ENCODE measurements around the gene ZDHHC7. TPM values are rescaled to one million over a fixed set of nuclear protein-coding genes. Genes with fewer than 3 reads are reported as not detected.

Gene ZDHHC7
- polyA plus RNA-seq, 2 of the 4 experiments (the other 2 are of a cell fraction) = 42.3 to 58.0 TPM

DNA sequence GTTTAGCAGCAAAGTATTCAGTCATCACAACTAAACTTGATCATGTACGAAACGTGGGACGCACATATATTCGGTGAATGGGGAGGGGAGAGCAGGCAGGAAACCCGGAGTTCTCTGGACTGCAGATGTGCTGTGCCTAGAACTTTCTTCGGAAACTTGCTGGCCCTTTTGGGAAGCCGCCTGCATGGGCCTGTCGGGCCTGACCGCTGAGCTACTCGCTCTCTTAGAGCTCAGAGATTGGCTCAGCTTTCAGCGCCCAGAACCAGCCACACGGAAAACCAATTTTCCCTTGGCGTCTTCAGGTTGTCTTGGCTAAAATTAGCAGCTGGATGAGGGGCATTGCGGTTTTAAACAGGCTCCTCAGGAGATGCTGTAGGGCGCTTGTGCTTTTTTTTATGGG lies 38.1 kb downstream of the ZDHHC7 start (continued):
- TF ChIP-seq KDM5A (IDR thresholded peaks at IDR 0.05) = no peak
- no peak for TF ChIP-seq NPAS2 (CRISPR knock-in tag; IDR thresholded peaks at IDR 0.05; ENCODE audit: borderline replicate concordance)

DNA sequence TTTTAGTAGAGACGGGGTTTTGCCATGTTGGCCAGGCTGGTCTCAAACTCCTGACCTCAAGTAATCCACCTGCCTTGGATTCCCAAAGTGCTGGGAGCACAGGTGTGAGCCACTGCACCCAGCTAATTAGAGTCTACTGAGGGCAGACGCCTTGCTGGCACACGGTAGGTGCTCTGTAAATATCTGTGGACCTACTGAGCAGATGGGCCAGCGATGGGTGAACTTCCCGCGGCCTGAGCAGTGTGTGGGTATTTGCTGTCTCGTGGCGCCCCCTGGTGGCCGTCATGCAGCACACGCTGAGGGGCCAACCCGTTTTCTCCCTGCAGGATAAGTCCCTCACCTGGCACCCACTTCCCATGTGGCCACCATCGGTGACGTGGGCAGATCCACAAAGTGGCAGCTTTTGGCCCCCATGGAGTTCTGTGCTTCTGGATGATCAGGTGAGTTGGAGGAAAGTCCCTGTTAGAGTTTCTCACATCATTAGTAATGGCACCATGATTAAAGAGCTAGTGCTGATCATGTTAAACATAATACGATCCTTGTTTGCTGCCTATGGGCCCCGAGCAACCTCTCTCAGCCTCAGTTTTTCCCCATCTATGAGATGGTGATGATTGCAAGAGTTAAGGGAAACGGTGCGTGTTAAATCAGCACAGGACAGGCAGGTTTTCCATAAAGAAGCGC lies 40.7 kb downstream of the ZDHHC7 start:
- no peak for FAIRE-seq
- WGBS (ENCODE audit: missing lambda C conversion rate) = 36% methylated on average over 11 of the region's 18 CpGs
- Histone ChIP-seq H3K9me3 (no peaks in the 10 kb centered on the region), H3K4me2 (no peak overlapping the region), H3K4me3 (no peak overlapping the region), H3K27ac (peak overlapping the region; percentile 18 to 82; a peak in 5 of 6 replicates), H3K4me1 (peaks cover 15% of the 10 kb centered on the region)
- CTCF ChIA-PET = interaction anchor here (0.6 to 19.5 kb wide), 86 partner anchors 9 to 854 kb away, joined by 3 to 452 read pairs (median 5); partner anchors contain the start of genes KIAA0513, KLHL36, MBTPS1 and MEAK7
- TF ChIP-seq RAD21 (conservative IDR thresholded peaks at IDR 0.05 in 1 of 2, IDR thresholded peaks at IDR 0.05 in 1 of 2) (peak; percentile 95), CHD4 (IDR thresholded peaks at IDR 0.05; ENCODE audit: borderline replicate concordance) (0 out of 2 replicates have a peak, but pooled peaks have one; percentile 48), SMC3 (IDR thresholded peaks at IDR 0.05) (peak; percentile 90), SREBF2 (IDR thresholded peaks at IDR 0.05) (no peak), POLR2AphosphoS2 (conservative IDR thresholded peaks at IDR 0.05; ENCODE audit: low read length) (no peak)
- TF ChIP-seq, protein P1, sequence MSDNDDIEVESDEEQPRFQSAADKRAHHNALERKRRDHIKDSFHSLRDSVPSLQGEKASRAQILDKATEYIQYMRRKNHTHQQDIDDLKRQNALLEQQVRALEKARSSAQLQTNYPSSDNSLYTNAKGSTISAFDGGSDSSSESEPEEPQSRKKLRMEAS (IDR thresholded peaks at IDR 0.05) = peak; percentile 42; the same call in 1 of the 2 replicates
- TF ChIP-seq, protein P2, sequence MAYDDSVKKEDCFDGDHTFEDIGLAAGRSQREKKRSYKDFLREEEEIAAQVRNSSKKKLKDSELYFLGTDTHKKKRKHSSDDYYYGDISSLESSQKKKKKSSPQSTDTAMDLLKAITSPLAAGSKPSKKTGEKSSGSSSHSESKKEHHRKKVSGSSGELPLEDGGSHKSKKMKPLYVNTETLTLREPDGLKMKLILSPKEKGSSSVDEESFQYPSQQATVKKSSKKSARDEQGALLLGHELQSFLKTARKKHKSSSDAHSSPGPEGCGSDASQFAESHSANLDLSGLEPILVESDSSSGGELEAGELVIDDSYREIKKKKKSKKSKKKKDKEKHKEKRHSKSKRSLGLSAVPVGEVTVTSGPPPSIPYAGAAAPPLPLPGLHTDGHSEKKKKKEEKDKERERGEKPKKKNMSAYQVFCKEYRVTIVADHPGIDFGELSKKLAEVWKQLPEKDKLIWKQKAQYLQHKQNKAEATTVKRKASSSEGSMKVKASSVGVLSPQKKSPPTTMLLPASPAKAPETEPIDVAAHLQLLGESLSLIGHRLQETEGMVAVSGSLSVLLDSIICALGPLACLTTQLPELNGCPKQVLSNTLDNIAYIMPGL (CRISPR knock-in tag; IDR thresholded peaks at IDR 0.05; ENCODE audit: borderline replicate concordance) = no peak
- TF ChIP-seq, protein P3, sequence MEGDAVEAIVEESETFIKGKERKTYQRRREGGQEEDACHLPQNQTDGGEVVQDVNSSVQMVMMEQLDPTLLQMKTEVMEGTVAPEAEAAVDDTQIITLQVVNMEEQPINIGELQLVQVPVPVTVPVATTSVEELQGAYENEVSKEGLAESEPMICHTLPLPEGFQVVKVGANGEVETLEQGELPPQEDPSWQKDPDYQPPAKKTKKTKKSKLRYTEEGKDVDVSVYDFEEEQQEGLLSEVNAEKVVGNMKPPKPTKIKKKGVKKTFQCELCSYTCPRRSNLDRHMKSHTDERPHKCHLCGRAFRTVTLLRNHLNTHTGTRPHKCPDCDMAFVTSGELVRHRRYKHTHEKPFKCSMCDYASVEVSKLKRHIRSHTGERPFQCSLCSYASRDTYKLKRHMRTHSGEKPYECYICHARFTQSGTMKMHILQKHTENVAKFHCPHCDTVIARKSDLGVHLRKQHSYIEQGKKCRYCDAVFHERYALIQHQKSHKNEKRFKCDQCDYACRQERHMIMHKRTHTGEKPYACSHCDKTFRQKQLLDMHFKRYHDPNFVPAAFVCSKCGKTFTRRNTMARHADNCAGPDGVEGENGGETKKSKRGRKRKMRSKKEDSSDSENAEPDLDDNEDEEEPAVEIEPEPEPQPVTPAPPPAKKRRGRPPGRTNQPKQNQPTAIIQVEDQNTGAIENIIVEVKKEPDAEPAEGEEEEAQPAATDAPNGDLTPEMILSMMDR (IDR thresholded peaks at IDR 0.05) = peak; percentile 94
- ATAC-seq = peak; percentile 85 to 94
- POLR2A ChIA-PET = interaction anchor here (1.1 kb wide), 1 partner anchor 216 kb away, joined by 3 read pairs; no protein-coding TSS in a partner anchor
- DNase-seq (ENCODE audit: low read depth in 1 of 2, low spot score in 1 of 2) = peak; percentile 82 to 89

DNA sequence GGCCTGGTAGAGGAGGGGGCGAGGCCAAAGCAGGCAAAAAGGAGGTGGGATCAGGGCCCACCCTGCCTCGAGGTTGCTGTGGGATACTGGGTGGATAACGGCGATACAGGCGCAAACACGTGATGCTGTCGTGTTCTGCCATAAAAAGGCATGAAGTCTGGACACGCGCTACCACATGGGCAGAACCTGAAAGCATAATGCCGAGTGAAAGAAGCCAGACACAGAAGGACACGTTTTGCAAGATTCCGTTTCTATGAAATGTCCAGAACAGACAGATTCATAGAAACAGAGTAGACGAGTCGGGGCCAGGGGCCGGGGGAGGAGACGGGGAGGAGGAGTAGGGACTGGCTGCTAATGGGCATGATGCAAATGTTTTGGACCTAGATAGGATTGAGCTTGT lies 43.5 kb downstream of the ZDHHC7 start:
- ATAC-seq (no peak), DNase-seq (ENCODE audit: low read depth in 1 of 2, low spot score in 1 of 2) (no peak), FAIRE-seq (no peak)
- CTCF ChIA-PET = interaction anchor here (0.6 to 19.5 kb wide), 9 partner anchors 10 to 906 kb away, joined by 3 to 452 read pairs (median 11); no protein-coding TSS in a partner anchor
- peaks cover 11% of the 10 kb centered on the region for H3K4me1 ChIP-seq
- WGBS (ENCODE audit: missing lambda C conversion rate) = 87% methylated on average over 16 of the region's 16 CpGs
- no peak overlapping the region for H3K4me2 ChIP-seq
- POLR2A ChIA-PET = no interaction called here
- no peak for TF ChIP-seq CHD4 (IDR thresholded peaks at IDR 0.05; ENCODE audit: borderline replicate concordance)
- no peak for TF ChIP-seq RCOR1 (IDR thresholded peaks at IDR 0.05; ENCODE audit: low read depth, low read length)
- no peak for TF ChIP-seq TP53 (CRISPR knock-in tag; IDR thresholded peaks at IDR 0.05)
- TF ChIP-seq NR3C1 (IDR thresholded peaks at IDR 0.05) = no peak
- no peak overlapping the region for H3K4me3 ChIP-seq
- H3K9me3 ChIP-seq = no peaks in the 10 kb centered on the region
- no peak overlapping the region for H3K27ac ChIP-seq
